K562 (cell line): Measurements from ENCODE around the gene FAM219B. TPM values are rescaled to one million over a fixed set of nuclear protein-coding genes. Genes with fewer than 3 reads are reported as not detected.

Experiments
- CBX1 ChIP-seq: sonication (generic); IDR thresholded peaks from 2 replicates; pipeline ENCODE4 v1.6.1; 2016; ENCODE audit warnings: antibody characterized with exemption, low read depth, mild to moderate bottlenecking
- DMBX1 ChIP-seq: fragments of 250-450 bp; sonication (Bioruptor Pico); IDR thresholded peaks from 2 replicates; pipeline ENCODE4 v1.8.0; 2022; ENCODE audit warnings: inconsistent platforms, mild to moderate bottlenecking, moderate library complexity, borderline replicate concordance
- GATAD2B ChIP-seq: fragments of 450-650 bp; IDR thresholded peaks from 2 replicates; pipeline ENCODE4 v1.6.1; 2017; ENCODE audit warnings: mild to moderate bottlenecking, borderline replicate concordance
- GTF2A2 ChIP-seq: IDR thresholded peaks from 2 replicates; pipeline ENCODE4 v1.6.1; 2016; ENCODE audit warnings: mild to moderate bottlenecking, missing genetic modification characterization, missing compliant biosample characterization
- HMGN3 ChIP-seq: IDR thresholded peaks from 2 replicates; pipeline ENCODE4 v1.6.1; 2011; ENCODE audit warnings: borderline replicate concordance, low read depth, mild to moderate bottlenecking, mixed read lengths, low read length; ENCODE audit not compliant: insufficient read length; ENCODE audit errors: extremely low read depth
- MTA3 ChIP-seq: fragments of 450-650 bp; formaldehyde crosslinking; IDR thresholded peaks from 2 replicates; pipeline ENCODE4 v1.6.1; 2017; ENCODE audit warnings: mild to moderate bottlenecking, borderline replicate concordance
- NONO ChIP-seq, 2 experiments: fragments of 200-400 bp in 1 of 2; fragments of 450-650 bp in 1 of 2; formaldehyde crosslinking in 1 of 2; IDR thresholded peaks; 2 replicates each; pipeline ENCODE4 v1.6.1; 2017; ENCODE audit warnings: low read depth in 2 of 2, mild to moderate bottlenecking in 2 of 2, moderate library complexity in 2 of 2, low read length in 1 of 2
- RHOXF2B ChIP-seq: fragments of 250-450 bp; sonication (Bioruptor Pico); conservative IDR thresholded peaks from 2 replicates; pipeline ENCODE4 v1.5.1; 2021
- SAP30 ChIP-seq: fragments of 200-600 bp; sonication (generic); IDR thresholded peaks from 2 replicates; pipeline ENCODE4 v1.6.1; 2012; ENCODE audit warnings: borderline replicate concordance, low read depth, mild to moderate bottlenecking, moderate library complexity, low read length, control low read depth, inconsistent platforms; ENCODE audit not compliant: insufficient read depth, poor library complexity, severe bottlenecking
- SMAD2 ChIP-seq: fragments of 150-350 bp; IDR thresholded peaks from 2 replicates; pipeline ENCODE4 v1.6.1; 2014; ENCODE audit warnings: low read depth, mild to moderate bottlenecking, low read length
- TAF7 ChIP-seq: fragments of 450-650 bp; IDR thresholded peaks from 2 replicates; pipeline ENCODE4 v1.6.1; 2016; ENCODE audit warnings: missing genetic modification characterization, missing compliant biosample characterization
- ZFP1 ChIP-seq: fragments of 450-650 bp; formaldehyde crosslinking; IDR thresholded peaks from 2 replicates; pipeline ENCODE4 v1.4.0; 2020; ENCODE audit warnings: mild to moderate bottlenecking, mixed read lengths
- ZNF408 ChIP-seq: fragments of 250-450 bp; sonication (Bioruptor Pico); IDR thresholded peaks from 2 replicates; pipeline ENCODE4 v1.4.0; 2020; ENCODE audit warnings: low read depth, mild to moderate bottlenecking, moderate library complexity
- ZNF444 ChIP-seq: fragments of 250-450 bp; sonication (Bioruptor Pico); IDR thresholded peaks from 2 replicates; pipeline ENCODE4 v1.4.0; 2020; ENCODE audit warnings: mild to moderate bottlenecking, moderate library complexity
- ZNF57 ChIP-seq: fragments of 450-650 bp; formaldehyde crosslinking; IDR thresholded peaks from 2 replicates; pipeline ENCODE4 v1.4.0; 2020; ENCODE audit warnings: mild to moderate bottlenecking, moderate library complexity
- ZNF77 ChIP-seq: fragments of 250-450 bp; sonication (Bioruptor Pico); IDR thresholded peaks from 2 replicates; pipeline ENCODE4 v1.5.0; 2020
- polyA plus RNA-seq, 8 experiments: library from polyadenylated mRNA; depleted of rRNA in 4 of 8; stranded (reverse) in 5 of 8; unstranded in 3 of 8; fragments of >200 nt; fragmentation: Nextera tagmentation in 2 of 8; fragmentation: Illumina TruSeq in 1 of 8; extraction: Ambion mirVana in 2 of 8; extraction: Trizol in 1 of 8; gene quantifications; 2 replicates each; pipeline versions ENCODE4 v1.2.1 to v1.2.3, GENCODE V29; 2011 to 2014; ENCODE audit warnings: inconsistent platforms in 1 of 8, missing spikeins in 1 of 8
- total RNA-seq, 7 experiments: library from RNA; depleted of rRNA in 6 of 7; stranded (reverse); fragments of >200 nt in 6 of 7; fragmentation: Illumina TruSeq in 2 of 7; extraction: Trizol in 2 of 7; gene quantifications; 2 replicates each; pipeline versions ENCODE4 v1.2.1 to v1.2.3, GENCODE V29; 2011 to 2021; ENCODE audit warnings: low replicate concordance in 1 of 7
- TF ChIP-seq, protein P1 (sequence below), 2 experiments: fragments of 450-650 bp; IDR thresholded peaks; 2 replicates each; pipeline ENCODE4 v1.6.1; 2016; ENCODE audit warnings: mild to moderate bottlenecking in 2 of 2, borderline replicate concordance in 1 of 2, low read depth in 1 of 2, moderate library complexity in 1 of 2
- TF ChIP-seq, protein P2 (sequence below): fragments of 450-650 bp; IDR thresholded peaks from 2 replicates; pipeline ENCODE4 v1.6.1; 2016; ENCODE audit warnings: low read depth, mild to moderate bottlenecking, moderate library complexity
- TF ChIP-seq, protein P3 (sequence below): fragments of 200-800 bp; sonication (Bioruptor generic); IDR thresholded peaks from 2 replicates; pipeline ENCODE4 v1.6.1; 2017; ENCODE audit warnings: missing genetic modification characterization, missing compliant biosample characterization

Gene FAM219B
- total and polyA plus RNA-seq, 9 of the 15 experiments (the other 6 are each of a cell fraction or from before 2014, with no cell fraction given), result 6.8 to 50.4 (median 29.4) TPM

DNA sequence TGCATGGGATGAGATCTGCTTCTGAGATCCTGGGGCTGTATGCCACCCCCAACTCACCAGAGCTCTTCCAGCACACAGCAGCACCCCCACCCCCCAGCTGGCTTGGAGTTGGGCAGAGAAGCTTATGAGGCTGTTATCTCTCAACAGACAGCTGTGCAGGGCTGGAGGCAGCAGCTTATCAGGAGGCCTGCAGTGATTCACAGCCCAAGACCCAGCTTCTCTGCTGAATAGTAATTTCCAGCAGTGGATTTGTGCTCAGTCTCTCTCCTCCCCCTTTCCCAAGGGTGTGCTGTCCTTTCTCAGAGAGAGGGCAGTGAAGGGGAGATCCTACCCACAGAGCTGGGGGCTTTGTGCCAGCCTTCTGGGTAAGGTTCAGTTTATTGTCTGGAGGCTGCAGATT is 47.9 kb upstream of the FAM219B start (continued):
- TF ChIP-seq, protein P1, sequence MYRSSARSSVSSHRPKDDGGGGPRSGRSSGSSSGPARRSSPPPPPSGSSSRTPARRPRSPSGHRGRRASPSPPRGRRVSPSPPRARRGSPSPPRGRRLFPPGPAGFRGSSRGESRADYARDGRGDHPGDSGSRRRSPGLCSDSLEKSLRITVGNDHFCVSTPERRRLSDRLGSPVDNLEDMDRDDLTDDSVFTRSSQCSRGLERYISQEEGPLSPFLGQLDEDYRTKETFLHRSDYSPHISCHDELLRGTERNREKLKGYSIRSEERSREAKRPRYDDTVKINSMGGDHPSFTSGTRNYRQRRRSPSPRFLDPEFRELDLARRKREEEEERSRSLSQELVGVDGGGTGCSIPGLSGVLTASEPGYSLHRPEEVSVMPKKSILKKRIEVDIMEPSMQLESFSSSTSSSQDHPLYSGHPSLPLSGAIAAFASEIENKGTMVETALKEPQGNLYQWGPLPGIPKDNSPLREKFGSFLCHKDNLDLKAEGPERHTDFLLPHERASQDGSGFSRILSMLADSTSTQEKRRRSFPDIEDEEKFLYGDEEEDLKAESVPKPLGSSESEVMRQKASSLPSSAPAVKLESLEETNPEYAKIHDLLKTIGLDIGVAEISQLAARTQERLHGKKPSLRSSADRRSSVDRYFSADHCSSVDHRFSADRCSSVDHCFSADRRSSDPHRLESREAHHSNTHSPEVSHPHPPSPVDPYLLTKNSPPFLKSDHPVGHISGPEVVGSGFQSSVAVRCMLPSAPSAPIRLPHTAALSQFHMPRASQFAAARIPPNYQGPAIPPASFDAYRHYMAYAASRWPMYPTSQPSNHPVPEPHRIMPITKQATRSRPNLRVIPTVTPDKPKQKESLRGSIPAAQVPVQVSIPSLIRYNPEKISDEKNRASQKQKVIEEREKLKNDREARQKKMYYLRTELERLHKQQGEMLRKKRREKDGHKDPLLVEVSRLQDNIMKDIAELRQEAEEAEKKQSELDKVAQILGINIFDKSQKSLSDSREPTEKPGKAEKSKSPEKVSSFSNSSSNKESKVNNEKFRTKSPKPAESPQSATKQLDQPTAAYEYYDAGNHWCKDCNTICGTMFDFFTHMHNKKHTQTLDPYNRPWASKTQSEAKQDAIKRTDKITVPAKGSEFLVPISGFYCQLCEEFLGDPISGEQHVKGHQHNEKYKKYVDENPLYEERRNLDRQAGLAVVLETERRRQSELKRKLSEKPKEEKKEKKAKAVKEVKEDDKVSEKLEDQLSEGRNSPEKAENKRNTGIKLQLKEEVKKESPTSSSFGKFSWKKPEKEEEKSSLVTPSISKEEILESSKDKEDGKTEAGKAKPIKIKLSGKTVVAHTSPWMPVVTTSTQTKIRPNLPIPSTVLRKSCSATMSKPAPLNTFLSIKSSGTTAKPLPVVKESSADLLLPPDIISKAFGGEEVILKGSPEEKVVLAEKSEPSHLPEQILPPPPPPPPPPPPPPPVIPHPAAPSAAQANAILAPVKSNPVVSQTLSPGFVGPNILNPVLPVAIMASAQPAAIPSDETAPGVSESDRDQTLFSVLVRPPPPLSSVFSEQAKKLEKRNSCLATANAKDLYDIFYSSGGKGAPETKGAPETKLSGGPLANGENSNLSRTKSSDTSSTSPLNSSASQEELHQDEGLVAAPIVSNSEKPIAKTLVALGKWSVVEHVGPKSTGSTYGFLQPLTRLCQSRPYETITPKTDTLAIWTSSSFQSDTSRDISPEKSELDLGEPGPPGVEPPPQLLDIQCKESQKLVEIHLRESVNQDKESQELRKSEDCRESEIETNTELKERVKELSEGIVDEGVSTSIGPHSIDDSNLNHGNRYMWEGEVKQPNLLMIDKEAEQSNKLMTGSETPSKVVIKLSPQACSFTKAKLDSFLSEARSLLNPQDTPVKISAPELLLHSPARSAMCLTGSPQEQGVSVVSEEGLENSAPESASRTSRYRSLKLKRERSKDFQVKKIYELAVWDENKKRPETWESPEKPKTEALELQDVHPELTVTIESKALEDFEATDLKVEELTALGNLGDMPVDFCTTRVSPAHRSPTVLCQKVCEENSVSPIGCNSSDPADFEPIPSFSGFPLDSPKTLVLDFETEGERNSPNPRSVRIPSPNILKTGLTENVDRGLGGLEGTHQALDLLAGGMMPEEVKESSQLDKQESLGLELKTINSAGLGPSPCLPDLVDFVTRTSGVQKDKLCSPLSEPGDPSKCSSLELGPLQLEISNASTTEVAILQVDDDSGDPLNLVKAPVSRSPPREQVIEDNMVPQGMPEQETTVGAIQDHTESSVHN (IDR thresholded peaks at IDR 0.05; ENCODE audit: borderline replicate concordance in 1 of 2, low read depth in 1 of 2), result peak in 1 of 2 experiments; percentile 80; a peak in 1 of 4 replicates
- TF ChIP-seq ZNF444 (CRISPR knock-in tag) (peak; percentile 68; the same call in 1 of the 2 replicates), SAP30 (no peak), NONO (IDR thresholded peaks at IDR 0.05; ENCODE audit: low read depth in 2 of 2, low read length in 1 of 2) (peak in 1 of 2 experiments; percentile 87; a peak in 2 of 4 replicates), ZNF77 (CRISPR knock-in tag) (no peak), GATAD2B (peak; percentile 92), ZFP1 (CRISPR knock-in tag) (no peak), TAF7 (tag) (no peak), CBX1 (no peak), MTA3 (peak; percentile 87), HMGN3 (peak; percentile 86), GTF2A2 (tag) (no peak), SMAD2 (no peak), ZNF408 (CRISPR knock-in tag) (no peak), RHOXF2B (CRISPR knock-in tag) (no peak), ZNF57 (0 out of 2 replicates have a peak, but pooled peaks have one; percentile 22), DMBX1 (CRISPR knock-in tag) (peak; percentile 96)
- TF ChIP-seq, protein P2, sequence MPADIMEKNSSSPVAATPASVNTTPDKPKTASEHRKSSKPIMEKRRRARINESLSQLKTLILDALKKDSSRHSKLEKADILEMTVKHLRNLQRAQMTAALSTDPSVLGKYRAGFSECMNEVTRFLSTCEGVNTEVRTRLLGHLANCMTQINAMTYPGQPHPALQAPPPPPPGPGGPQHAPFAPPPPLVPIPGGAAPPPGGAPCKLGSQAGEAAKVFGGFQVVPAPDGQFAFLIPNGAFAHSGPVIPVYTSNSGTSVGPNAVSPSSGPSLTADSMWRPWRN, result peak; percentile 96
- TF ChIP-seq, protein P3, sequence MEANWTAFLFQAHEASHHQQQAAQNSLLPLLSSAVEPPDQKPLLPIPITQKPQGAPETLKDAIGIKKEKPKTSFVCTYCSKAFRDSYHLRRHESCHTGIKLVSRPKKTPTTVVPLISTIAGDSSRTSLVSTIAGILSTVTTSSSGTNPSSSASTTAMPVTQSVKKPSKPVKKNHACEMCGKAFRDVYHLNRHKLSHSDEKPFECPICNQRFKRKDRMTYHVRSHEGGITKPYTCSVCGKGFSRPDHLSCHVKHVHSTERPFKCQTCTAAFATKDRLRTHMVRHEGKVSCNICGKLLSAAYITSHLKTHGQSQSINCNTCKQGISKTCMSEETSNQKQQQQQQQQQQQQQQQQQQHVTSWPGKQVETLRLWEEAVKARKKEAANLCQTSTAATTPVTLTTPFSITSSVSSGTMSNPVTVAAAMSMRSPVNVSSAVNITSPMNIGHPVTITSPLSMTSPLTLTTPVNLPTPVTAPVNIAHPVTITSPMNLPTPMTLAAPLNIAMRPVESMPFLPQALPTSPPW (CRISPR knock-in tag), result peak; percentile 89
